HEK293 (cell line): ENCODE data around the gene KCNS1.

Experiments
- CTCF ChIA-PET: fragments of 350-600 bp; formaldehyde crosslinking; extraction: SDS; loops from one replicate; lab custom pipeline; 2021; ENCODE audit warnings: antibody characterized with exemption; lab: Yijun Ruan, JAX
- POLR2A ChIA-PET: fragments of 300-600 bp; formaldehyde crosslinking; extraction: SDS; loops from one replicate; lab custom pipeline; 2020; ENCODE audit warnings: antibody characterized with exemption, inconsistent platforms; lab: Yijun Ruan, JAX
- H3K27ac ChIP-seq: fragments of 200-500 bp; sonication (Bioruptor generic); 2 replicates; pipeline ENCODE4 v1.5.1; 2014; ENCODE audit warnings: low read depth, low read length, control low read depth, inconsistent platforms; ENCODE audit errors: extremely low read depth
- H3K36me3 ChIP-seq, 2 experiments: fragments of 200-500 bp in 1 of 2; sonication (Bioruptor generic) in 1 of 2; 1 replicate in 1 of 2; 2 replicates in 1 of 2; pipeline ENCODE4 v1.5.1; 2014 to 2017; ENCODE audit warnings: inconsistent platforms in 2 of 2, low read length in 2 of 2; ENCODE audit not compliant: control insufficient read depth in 2 of 2, insufficient read depth in 1 of 2
- H3K4me1 ChIP-seq: fragments of 200-500 bp; sonication (Bioruptor generic); 2 replicates; pipeline ENCODE4 v1.5.1; 2014; ENCODE audit warnings: mild to moderate bottlenecking, low read length, inconsistent platforms; ENCODE audit not compliant: control insufficient read depth, insufficient read depth
- H3K4me3 ChIP-seq: 2 replicates; pipeline ENCODE4 v1.5.1; 2011; ENCODE audit warnings: low read depth, mild to moderate bottlenecking, control low read depth, low read length, moderate library complexity
- H3K9me3 ChIP-seq: fragments of 200-500 bp; sonication (Bioruptor generic); 2 replicates; pipeline ENCODE4 v1.5.1; 2014; ENCODE audit warnings: low read depth, low read length, inconsistent platforms; ENCODE audit not compliant: control insufficient read depth, insufficient read depth
- BCL11A ChIP-seq: fragments of 450-650 bp; formaldehyde crosslinking; IDR thresholded peaks from 2 replicates; pipeline ENCODE4 v1.5.1; 2016; ENCODE audit warnings: low read depth, missing biosample characterization, missing genetic modification characterization
- BCL11B ChIP-seq: fragments of 450-650 bp; formaldehyde crosslinking; IDR thresholded peaks from 2 replicates; pipeline ENCODE4 v1.5.1; 2016; ENCODE audit warnings: low read depth, missing biosample characterization, missing genetic modification characterization
- CTCF ChIP-seq: fragments of 450-650 bp; formaldehyde crosslinking; IDR thresholded peaks from 2 replicates; pipeline ENCODE4 v1.5.1; 2016; ENCODE audit warnings: missing biosample characterization, missing genetic modification characterization
- GFI1B ChIP-seq: fragments of 450-650 bp; formaldehyde crosslinking; IDR thresholded peaks from 2 replicates; pipeline ENCODE4 v1.5.1; 2016; ENCODE audit warnings: missing biosample characterization, missing genetic modification characterization
- KLF9 ChIP-seq: fragments of 450-650 bp; formaldehyde crosslinking; IDR thresholded peaks from 2 replicates; pipeline ENCODE4 v1.5.1; 2016; ENCODE audit warnings: missing biosample characterization, missing genetic modification characterization, low read depth
- OSR2 ChIP-seq: fragments of 450-650 bp; formaldehyde crosslinking; IDR thresholded peaks from 2 replicates; pipeline ENCODE4 v1.5.1; 2016; ENCODE audit warnings: missing biosample characterization, missing genetic modification characterization
- YY2 ChIP-seq: fragments of 450-650 bp; formaldehyde crosslinking; IDR thresholded peaks from 2 replicates; pipeline ENCODE4 v1.5.1; 2016; ENCODE audit warnings: missing biosample characterization, missing genetic modification characterization
- ZNF19 ChIP-seq: fragments of 450-650 bp; formaldehyde crosslinking; IDR thresholded peaks from 2 replicates; pipeline ENCODE4; 2016; ENCODE audit warnings: missing biosample characterization, missing genetic modification characterization, low read depth
- ZNF24 ChIP-seq: fragments of 450-650 bp; formaldehyde crosslinking; IDR thresholded peaks from 2 replicates; pipeline ENCODE4 v1.5.1; 2016; ENCODE audit warnings: missing biosample characterization, missing genetic modification characterization
- ZNF266 ChIP-seq: fragments of 450-650 bp; formaldehyde crosslinking; IDR thresholded peaks from 2 replicates; pipeline ENCODE4 v1.5.1; 2016; ENCODE audit warnings: missing biosample characterization, missing genetic modification characterization, low read depth
- ZNF280C ChIP-seq: fragments of 450-650 bp; formaldehyde crosslinking; IDR thresholded peaks from 2 replicates; pipeline ENCODE4 v1.5.1; 2016; ENCODE audit warnings: missing biosample characterization, missing genetic modification characterization
- ZNF302 ChIP-seq: fragments of 450-650 bp; formaldehyde crosslinking; IDR thresholded peaks from 2 replicates; pipeline ENCODE4 v1.5.1; 2016; ENCODE audit warnings: missing biosample characterization, missing genetic modification characterization, low read depth
- ZNF311 ChIP-seq: fragments of 450-650 bp; formaldehyde crosslinking; IDR thresholded peaks from 2 replicates; pipeline ENCODE4 v1.5.1; 2017; ENCODE audit warnings: missing biosample characterization, missing genetic modification characterization, borderline replicate concordance
- ZNF324 ChIP-seq: fragments of 450-650 bp; formaldehyde crosslinking; IDR thresholded peaks from 2 replicates; pipeline ENCODE4 v1.5.1; 2016; ENCODE audit warnings: missing biosample characterization, missing genetic modification characterization
- ZNF335 ChIP-seq: fragments of 450-650 bp; formaldehyde crosslinking; conservative IDR thresholded peaks from 2 replicates; pipeline ENCODE4 v1.5.1; 2016; ENCODE audit warnings: missing biosample characterization, missing genetic modification characterization
- ZNF341 ChIP-seq: fragments of 450-650 bp; formaldehyde crosslinking; IDR thresholded peaks from 2 replicates; pipeline ENCODE4; 2016; ENCODE audit warnings: low read depth, missing biosample characterization, missing genetic modification characterization
- ZNF423 ChIP-seq: fragments of 450-650 bp; formaldehyde crosslinking; IDR thresholded peaks from 2 replicates; pipeline ENCODE4 v1.5.1; 2016; ENCODE audit warnings: missing biosample characterization, missing genetic modification characterization
- ZNF426 ChIP-seq: fragments of 450-650 bp; formaldehyde crosslinking; IDR thresholded peaks from 2 replicates; pipeline ENCODE4 v1.5.1; 2017; ENCODE audit warnings: missing biosample characterization, missing genetic modification characterization, mild to moderate bottlenecking, inconsistent platforms, moderate library complexity
- ZNF561 ChIP-seq: fragments of 450-650 bp; IDR thresholded peaks from 2 replicates; pipeline ENCODE4 v1.5.1; 2018; ENCODE audit warnings: missing biosample characterization, missing genetic modification characterization, borderline replicate concordance
- TF ChIP-seq, protein P1 (sequence below): fragments of 450-650 bp; formaldehyde crosslinking; IDR thresholded peaks from 2 replicates; pipeline ENCODE4 v1.5.1; 2016; ENCODE audit warnings: missing biosample characterization, missing genetic modification characterization
- TF ChIP-seq, protein P2 (sequence below): fragments of 450-650 bp; formaldehyde crosslinking; IDR thresholded peaks from 2 replicates; pipeline ENCODE4 v1.5.1; 2016; ENCODE audit warnings: missing biosample characterization, missing genetic modification characterization, low read depth

KCNS1 gene

GRCh38 chr20:45119556-45120266 is 18.8 kb upstream of the KCNS1 start (continued):
- TF ChIP-seq CTCF (tag by site-specific recombination): no peak

DNA sequence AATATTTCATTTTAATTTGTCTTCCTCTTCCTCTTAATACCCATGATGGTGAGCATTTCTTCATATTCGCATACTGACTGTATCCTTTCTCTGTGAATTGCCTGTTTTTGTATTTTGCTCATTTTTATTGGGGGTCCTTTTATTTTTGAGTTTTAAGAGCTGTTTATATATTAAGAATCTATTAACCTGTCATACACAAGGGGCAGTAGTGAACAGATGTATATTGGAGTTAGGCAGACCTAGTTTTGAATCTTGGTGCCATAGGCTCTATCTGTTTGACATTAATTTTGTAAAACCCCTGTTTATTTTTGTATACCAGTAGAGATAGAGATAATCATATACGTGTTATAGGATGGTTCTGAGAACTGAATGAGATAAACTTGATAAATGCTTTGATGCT is 17.1 kb upstream of the KCNS1 start:
- CTCF ChIA-PET: interaction anchor here (0.6 to 1.8 kb wide), 6 partner anchors 7 to 173 kb away, joined by 3 to 10 read pairs (median 5); no protein-coding TSS in a partner anchor
- POLR2A ChIA-PET: no interaction called here
- no peaks in the 10 kb centered on the region for H3K9me3 ChIP-seq
- no peaks in the 10 kb centered on the region for H3K36me3 ChIP-seq
- H3K27ac ChIP-seq: no peak overlapping the region
- no peaks in the 10 kb centered on the region for H3K4me1 ChIP-seq
- H3K4me3 ChIP-seq: no peak overlapping the region
- TF ChIP-seq, protein P1, sequence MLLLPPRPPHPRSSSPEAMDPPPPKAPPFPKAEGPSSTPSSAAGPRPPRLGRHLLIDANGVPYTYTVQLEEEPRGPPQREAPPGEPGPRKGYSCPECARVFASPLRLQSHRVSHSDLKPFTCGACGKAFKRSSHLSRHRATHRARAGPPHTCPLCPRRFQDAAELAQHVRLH (tag by site-specific recombination): no peak
- TF ChIP-seq ZNF561 (tag by site-specific recombination) (no peak), ZNF19 (tag by site-specific recombination) (no peak), OSR2 (tag by site-specific recombination) (no peak), ZNF311 (tag by site-specific recombination) (no peak), GFI1B (tag by site-specific recombination) (no peak), ZNF280C (no peak), ZNF335 (no peak), ZNF341 (tag by site-specific recombination) (no peak), ZNF423 (tag by site-specific recombination) (no peak), BCL11B (tag by site-specific recombination) (no peak), KLF9 (tag by site-specific recombination) (no peak), YY2 (tag by site-specific recombination) (no peak), BCL11A (no peak), ZNF24 (tag by site-specific recombination) (no peak), ZNF324 (tag by site-specific recombination) (no peak), ZNF266 (tag by site-specific recombination) (no peak), ZNF426 (tag by site-specific recombination) (no peak), ZNF302 (tag by site-specific recombination) (no peak)
- TF ChIP-seq, protein P2, sequence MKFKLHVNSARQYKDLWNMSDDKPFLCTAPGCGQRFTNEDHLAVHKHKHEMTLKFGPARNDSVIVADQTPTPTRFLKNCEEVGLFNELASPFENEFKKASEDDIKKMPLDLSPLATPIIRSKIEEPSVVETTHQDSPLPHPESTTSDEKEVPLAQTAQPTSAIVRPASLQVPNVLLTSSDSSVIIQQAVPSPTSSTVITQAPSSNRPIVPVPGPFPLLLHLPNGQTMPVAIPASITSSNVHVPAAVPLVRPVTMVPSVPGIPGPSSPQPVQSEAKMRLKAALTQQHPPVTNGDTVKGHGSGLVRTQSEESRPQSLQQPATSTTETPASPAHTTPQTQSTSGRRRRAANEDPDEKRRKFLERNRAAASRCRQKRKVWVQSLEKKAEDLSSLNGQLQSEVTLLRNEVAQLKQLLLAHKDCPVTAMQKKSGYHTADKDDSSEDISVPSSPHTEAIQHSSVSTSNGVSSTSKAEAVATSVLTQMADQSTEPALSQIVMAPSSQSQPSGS (tag by site-specific recombination): no peak
